ENCODE measurements around the gene PADI2. TPM values are rescaled to one million over a fixed set of nuclear protein-coding genes. Genes with fewer than 3 reads are reported as not detected.
A peak's percentile ranks its signal among the peaks of the same experiment; 100 is the strongest.

PADI2 gene
- total RNA-seq, 1 experiment from 2014 or later: 14.0 TPM

DNA sequence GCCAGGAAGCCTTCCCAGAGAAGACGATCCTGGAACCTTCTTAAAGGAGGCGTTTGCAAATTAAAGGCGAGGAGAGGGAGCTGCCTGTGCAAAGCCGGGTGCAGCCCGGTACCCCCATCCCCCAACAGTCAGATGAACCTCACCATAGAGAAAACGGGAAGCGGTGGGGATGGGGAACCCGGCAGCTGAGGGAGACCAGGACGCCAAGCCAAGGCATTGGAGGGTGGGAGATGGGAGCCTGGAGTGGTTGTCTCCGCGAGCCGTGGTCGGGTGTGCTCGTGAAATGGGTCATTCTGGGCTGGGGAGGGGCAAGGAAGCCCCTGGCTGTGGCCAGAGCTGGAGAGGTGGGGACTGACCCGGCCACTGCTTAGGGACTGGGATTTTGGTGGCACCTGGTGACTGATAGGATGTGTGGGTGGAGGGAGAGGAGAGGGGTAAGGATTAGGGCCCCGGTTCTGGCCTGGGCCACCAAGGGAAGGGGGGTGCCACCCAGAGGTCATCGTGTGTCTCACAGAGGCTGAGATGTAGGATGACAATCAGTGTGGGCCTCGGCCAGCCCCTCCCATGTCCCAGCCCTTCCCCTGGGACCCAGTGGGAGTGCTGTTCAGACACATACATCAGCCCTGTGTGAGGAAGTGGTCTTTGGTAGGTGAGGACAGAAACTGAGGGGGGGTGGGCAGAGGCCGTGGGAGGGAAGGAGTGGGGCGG, 676 bp upstream of the PADI2 start:
- no TSS peak for BruUV-seq (replicated peaks)
- POLR2A ChIA-PET (ENCODE audit: unreplicated experiment): interaction anchor here (0.7 kb wide), 1 partner anchor 87 kb away, joined by 7 read pairs; no protein-coding TSS in a partner anchor
- Histone ChIP-seq H3K4me2 (peak overlapping the region; percentile 83), H3K36me3 (ENCODE audit: low read depth) (no peaks in the 10 kb centered on the region), H3K27ac (no peak overlapping the region), H3K9me2 (ENCODE audit: insufficient read depth) (no peaks in the 10 kb centered on the region), H3F3A (ENCODE audit: insufficient read depth, low read depth) (no peaks in the 10 kb centered on the region), H2AFZ (no peak overlapping the region), H4K20me1 (ENCODE audit: insufficient read depth) (no peaks in the 10 kb centered on the region), H3K4me1 (replicated peaks; ENCODE audit: insufficient read depth) (peaks cover 4% of the 10 kb centered on the region; the same call in 1 of the 2 replicates), H3K79me2 (ENCODE audit: low read depth) (no peaks in the 10 kb centered on the region), H3K27me3 (ENCODE audit: insufficient read depth, low read depth) (no peaks in the 10 kb centered on the region), H3K4me3 (peak overlapping the region; percentile 52), H3K9me3 (ENCODE audit: insufficient read depth, low read depth) (no peaks in the 10 kb centered on the region)
- DNase-seq: no peak
- CTCF ChIA-PET: interaction anchor here (0.7 kb wide), 1 partner anchor 293 kb away, joined by 5 read pairs; no protein-coding TSS in a partner anchor
- TF ChIP-seq, protein P1, sequence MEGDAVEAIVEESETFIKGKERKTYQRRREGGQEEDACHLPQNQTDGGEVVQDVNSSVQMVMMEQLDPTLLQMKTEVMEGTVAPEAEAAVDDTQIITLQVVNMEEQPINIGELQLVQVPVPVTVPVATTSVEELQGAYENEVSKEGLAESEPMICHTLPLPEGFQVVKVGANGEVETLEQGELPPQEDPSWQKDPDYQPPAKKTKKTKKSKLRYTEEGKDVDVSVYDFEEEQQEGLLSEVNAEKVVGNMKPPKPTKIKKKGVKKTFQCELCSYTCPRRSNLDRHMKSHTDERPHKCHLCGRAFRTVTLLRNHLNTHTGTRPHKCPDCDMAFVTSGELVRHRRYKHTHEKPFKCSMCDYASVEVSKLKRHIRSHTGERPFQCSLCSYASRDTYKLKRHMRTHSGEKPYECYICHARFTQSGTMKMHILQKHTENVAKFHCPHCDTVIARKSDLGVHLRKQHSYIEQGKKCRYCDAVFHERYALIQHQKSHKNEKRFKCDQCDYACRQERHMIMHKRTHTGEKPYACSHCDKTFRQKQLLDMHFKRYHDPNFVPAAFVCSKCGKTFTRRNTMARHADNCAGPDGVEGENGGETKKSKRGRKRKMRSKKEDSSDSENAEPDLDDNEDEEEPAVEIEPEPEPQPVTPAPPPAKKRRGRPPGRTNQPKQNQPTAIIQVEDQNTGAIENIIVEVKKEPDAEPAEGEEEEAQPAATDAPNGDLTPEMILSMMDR (conservative IDR thresholded peaks at IDR 0.05): no peak
- no peak for TF ChIP-seq EZH2 (IDR thresholded peaks at IDR 0.05; ENCODE audit: low read depth)
- intact Hi-C loops (cut with micrococcal nuclease; ENCODE audit: unreplicated experiment): loop anchor here (1.0 kb wide), 1 partner anchor 39 kb away; no protein-coding TSS in a partner anchor

DNA sequence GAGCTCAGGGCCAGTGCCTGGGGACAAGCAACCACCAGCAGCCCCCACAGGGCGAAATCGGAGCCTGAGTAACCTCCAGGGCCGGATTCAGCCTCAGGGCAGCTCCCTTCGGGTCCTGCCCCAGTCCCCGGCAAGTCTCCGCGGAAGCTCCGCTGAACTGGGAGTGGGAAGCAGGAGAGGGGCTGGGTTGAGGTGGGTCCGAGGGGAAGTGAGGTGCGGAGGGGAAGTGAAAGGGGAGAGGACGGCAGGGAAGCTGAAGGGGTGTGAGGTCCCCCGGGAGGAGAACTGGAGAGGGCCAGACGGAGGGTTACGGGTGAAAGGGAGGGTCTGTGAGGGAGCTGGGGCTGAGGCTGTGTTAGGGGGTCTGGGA, 560 bp downstream of the PADI2 start:
- H3K4me1 ChIP-seq (replicated peaks; ENCODE audit: insufficient read depth): peaks cover 4% of the 10 kb centered on the region; the same call in 1 of the 2 replicates
- H3K27me3 ChIP-seq (ENCODE audit: insufficient read depth, low read depth): no peaks in the 10 kb centered on the region
- peak overlapping the region; percentile 52 for H3K4me3 ChIP-seq
- H4K20me1 ChIP-seq (ENCODE audit: insufficient read depth): no peaks in the 10 kb centered on the region
- H3K79me2 ChIP-seq (ENCODE audit: low read depth): no peaks in the 10 kb centered on the region
- ChIA-PET POLR2A (ENCODE audit: unreplicated experiment) (interaction anchor here (0.7 kb wide), 3 partner anchors 94 to 214 kb away, joined by 3 to 4 read pairs (median 3); no protein-coding TSS in a partner anchor), CTCF (no interaction called here)
- DNase-seq: no peak
- H3K9me3 ChIP-seq (ENCODE audit: insufficient read depth, low read depth): no peaks in the 10 kb centered on the region
- H3K9me2 ChIP-seq (ENCODE audit: insufficient read depth): no peaks in the 10 kb centered on the region
- peak overlapping the region; percentile 83 for H3K4me2 ChIP-seq
- peak overlapping the region; percentile 62; the same call in 1 of the 2 replicates for H2AFZ ChIP-seq
- no peak for TF ChIP-seq EZH2 (IDR thresholded peaks at IDR 0.05; ENCODE audit: low read depth)
- TF ChIP-seq, protein P1 (conservative IDR thresholded peaks at IDR 0.05): no peak
- H3K27ac ChIP-seq: no peak overlapping the region
- no peaks in the 10 kb centered on the region for H3K36me3 ChIP-seq (ENCODE audit: low read depth)
- BruUV-seq (replicated peaks): TSS peak; percentile 61
- H3F3A ChIP-seq (ENCODE audit: insufficient read depth, low read depth): no peaks in the 10 kb centered on the region
- intact Hi-C loops (cut with micrococcal nuclease; ENCODE audit: unreplicated experiment): loop anchor here (1.0 kb wide), 1 partner anchor 37 kb away; no protein-coding TSS in a partner anchor

DNA sequence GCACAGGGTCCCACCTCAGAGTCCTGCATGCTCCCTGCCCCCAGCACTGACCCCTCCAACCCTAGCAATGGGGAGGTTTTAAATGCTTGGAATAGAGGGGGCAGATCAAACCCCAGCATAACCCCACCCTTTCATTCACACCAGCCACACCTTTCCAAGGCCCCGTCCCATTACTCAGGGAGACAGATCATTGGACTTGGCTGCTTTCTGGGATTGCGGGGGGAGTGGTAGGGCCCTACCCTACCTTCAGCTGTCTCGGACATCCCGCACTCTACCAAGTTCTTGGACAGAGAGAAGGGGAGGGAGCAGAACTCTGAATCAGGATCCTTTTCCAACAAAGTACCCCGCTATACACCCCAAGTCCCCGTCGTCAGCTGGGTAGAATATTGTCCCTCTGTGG, 983 bp downstream of the PADI2 start:
- H3K27ac ChIP-seq: no peak overlapping the region
- no peak overlapping the region for H2AFZ ChIP-seq
- no peaks in the 10 kb centered on the region for H3K36me3 ChIP-seq (ENCODE audit: low read depth)
- no peaks in the 10 kb centered on the region for H3K27me3 ChIP-seq (ENCODE audit: insufficient read depth, low read depth)
- ChIA-PET POLR2A (ENCODE audit: unreplicated experiment) (interaction anchor here (0.7 kb wide), 2 partner anchors 195 to 213 kb away, joined by 3 to 4 read pairs; no protein-coding TSS in a partner anchor), CTCF (no interaction called here)
- no peak for DNase-seq
- no peaks in the 10 kb centered on the region for H3F3A ChIP-seq (ENCODE audit: insufficient read depth, low read depth)
- intact Hi-C loops (cut with micrococcal nuclease; ENCODE audit: unreplicated experiment): no loop called here
- no peaks in the 10 kb centered on the region for H3K9me3 ChIP-seq (ENCODE audit: insufficient read depth, low read depth)
- BruUV-seq (replicated peaks): no TSS peak
- H3K4me2 ChIP-seq: peak overlapping the region; percentile 83
- no peak for TF ChIP-seq EZH2 (IDR thresholded peaks at IDR 0.05; ENCODE audit: low read depth)
- TF ChIP-seq, protein P1 (conservative IDR thresholded peaks at IDR 0.05): no peak
- no peaks in the 10 kb centered on the region for H4K20me1 ChIP-seq (ENCODE audit: insufficient read depth)
- H3K79me2 ChIP-seq (ENCODE audit: low read depth): no peaks in the 10 kb centered on the region
- no peak overlapping the region; the same call in 1 of the 2 replicates for H3K4me3 ChIP-seq
- no peaks in the 10 kb centered on the region for H3K9me2 ChIP-seq (ENCODE audit: insufficient read depth)
- peaks cover 4% of the 10 kb centered on the region; the same call in 1 of the 2 replicates for H3K4me1 ChIP-seq (replicated peaks; ENCODE audit: insufficient read depth)

Data from PC-9 (cell line).